22Rv1 (cell line): ENCODE measurements around the gene PC.

Experiments used
- ZFX ChIP-seq: fragments of 450-650 bp; IDR thresholded peaks from 2 replicates; pipeline ENCODE4 v1.6.1; 2017; ENCODE audit warnings: antibody characterized with exemption, borderline replicate concordance
- TF ChIP-seq, protein P1 (sequence below): fragments of 450-650 bp; IDR thresholded peaks from 2 replicates; pipeline ENCODE4 v1.5.1; 2017; ENCODE audit warnings: mild to moderate bottlenecking

GRCh38 chr11:66881451-66881835 lies 76.7 kb downstream of the PC start:
- TF ChIP-seq, protein P1, sequence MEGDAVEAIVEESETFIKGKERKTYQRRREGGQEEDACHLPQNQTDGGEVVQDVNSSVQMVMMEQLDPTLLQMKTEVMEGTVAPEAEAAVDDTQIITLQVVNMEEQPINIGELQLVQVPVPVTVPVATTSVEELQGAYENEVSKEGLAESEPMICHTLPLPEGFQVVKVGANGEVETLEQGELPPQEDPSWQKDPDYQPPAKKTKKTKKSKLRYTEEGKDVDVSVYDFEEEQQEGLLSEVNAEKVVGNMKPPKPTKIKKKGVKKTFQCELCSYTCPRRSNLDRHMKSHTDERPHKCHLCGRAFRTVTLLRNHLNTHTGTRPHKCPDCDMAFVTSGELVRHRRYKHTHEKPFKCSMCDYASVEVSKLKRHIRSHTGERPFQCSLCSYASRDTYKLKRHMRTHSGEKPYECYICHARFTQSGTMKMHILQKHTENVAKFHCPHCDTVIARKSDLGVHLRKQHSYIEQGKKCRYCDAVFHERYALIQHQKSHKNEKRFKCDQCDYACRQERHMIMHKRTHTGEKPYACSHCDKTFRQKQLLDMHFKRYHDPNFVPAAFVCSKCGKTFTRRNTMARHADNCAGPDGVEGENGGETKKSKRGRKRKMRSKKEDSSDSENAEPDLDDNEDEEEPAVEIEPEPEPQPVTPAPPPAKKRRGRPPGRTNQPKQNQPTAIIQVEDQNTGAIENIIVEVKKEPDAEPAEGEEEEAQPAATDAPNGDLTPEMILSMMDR = no peak; the same call in 1 of the 2 replicates
- no peak for TF ChIP-seq ZFX
